H1 (cell line): ENCODE data around the gene MMP26. TPM values are rescaled to one million over a fixed set of nuclear protein-coding genes. Genes with fewer than 3 reads are reported as not detected.

ENCODE experiments used
- CTCF ChIA-PET: fragments of 300-600 bp; sonication (Branson Sonifier 250); formaldehyde crosslinking; loops from one replicate; lab custom pipeline; 2021; ENCODE audit not compliant: partially characterized antibody; lab: Charles Lee
- POLR2A ChIA-PET: fragments of 300-600 bp; sonication (Branson Sonifier 250); formaldehyde crosslinking; loops from one replicate; lab custom pipeline; 2021; ENCODE audit warnings: inconsistent platforms; ENCODE audit not compliant: partially characterized antibody; lab: Charles Lee
- DNase-seq, 2 experiments: peaks; one replicate each; pipeline versions ENCODE4 v3.0.0 to v3.0.0-alpha.2; 2010 to 2022; ENCODE audit warnings: low spot score in 2 of 2, low read depth in 1 of 2, mixed read lengths in 1 of 2
- FAIRE-seq: peaks from 2 replicates; lab custom pipeline; 2011; peaks lifted over from hg19 to GRCh38; lab: Jason Lieb, UNC
- H2AFZ ChIP-seq: 2 replicates; pipeline ENCODE4 v1.8.1; 2012; ENCODE audit warnings: low read length, inconsistent platforms
- H2AK5ac ChIP-seq: 2 replicates; pipeline ENCODE4 v1.6.1; 2013; ENCODE audit warnings: low read depth, low read length
- H2BK120ac ChIP-seq: replicated peaks from 2 replicates; pipeline ENCODE3; 2013; ENCODE audit warnings: low read depth, low read length, inconsistent platforms
- H2BK12ac ChIP-seq: 2 replicates; pipeline ENCODE4 v1.6.1; 2013; ENCODE audit warnings: low read depth, low read length
- H2BK15ac ChIP-seq: 2 replicates; pipeline ENCODE4 v1.6.1; 2013; ENCODE audit warnings: low read length
- H2BK20ac ChIP-seq: 2 replicates; pipeline ENCODE4 v1.6.1; 2013; ENCODE audit warnings: low read length
- H2BK5ac ChIP-seq: 2 replicates; pipeline ENCODE4 v1.6.1; 2013; ENCODE audit warnings: low read depth, low read length
- H3K14ac ChIP-seq: 2 replicates; pipeline ENCODE4 v1.6.1; 2013; ENCODE audit warnings: inconsistent platforms; ENCODE audit not compliant: insufficient read length
- H3K18ac ChIP-seq: 2 replicates; pipeline ENCODE4 v1.6.1; 2013; ENCODE audit warnings: low read length; ENCODE audit errors: extremely low read depth
- H3K23ac ChIP-seq: 2 replicates; pipeline ENCODE4 v1.6.1; 2013; ENCODE audit warnings: inconsistent platforms; ENCODE audit not compliant: insufficient read length
- H3K23me2 ChIP-seq: 2 replicates; pipeline ENCODE4 v1.6.1; 2013; ENCODE audit warnings: low read depth, low read length
- H3K27ac ChIP-seq: 2 replicates; pipeline ENCODE4 v1.6.1; 2011; ENCODE audit warnings: low read depth, low read length, inconsistent platforms
- H3K27me3 ChIP-seq, 4 experiments: replicated peaks in 1 of 4; 1 replicate in 1 of 4; 2 replicates in 3 of 4; pipeline versions ENCODE4 v1.6.1 to v1.8.1; 2011 to 2013; ENCODE audit warnings: low read length in 3 of 4, mild to moderate bottlenecking in 3 of 4, inconsistent platforms in 2 of 4, mixed read lengths in 2 of 4, moderate library complexity in 1 of 4; ENCODE audit not compliant: control insufficient read depth in 3 of 4, insufficient read depth in 3 of 4; ENCODE audit errors: extremely low read depth in 1 of 4
- H3K36me3 ChIP-seq, 4 experiments: 2 replicates each; pipeline versions ENCODE4 v1.6.1 to v1.8.1; 2011 to 2013; ENCODE audit warnings: mild to moderate bottlenecking in 4 of 4, low read length in 3 of 4, moderate library complexity in 2 of 4, control low read depth in 1 of 4, inconsistent platforms in 1 of 4; ENCODE audit not compliant: insufficient read depth in 4 of 4, control insufficient read depth in 2 of 4
- H3K4ac ChIP-seq: replicated peaks from 2 replicates; pipeline ENCODE3; 2013; ENCODE audit warnings: low read length, low read depth, mixed read lengths, inconsistent platforms; ENCODE audit not compliant: insufficient read length
- H3K4me1 ChIP-seq, 4 experiments: replicated peaks in 1 of 4; 1 replicate in 1 of 4; 2 replicates in 3 of 4; pipeline versions ENCODE4 v1.6.1 to v1.8.1; 2011 to 2013; ENCODE audit warnings: low read length in 3 of 4, inconsistent platforms in 2 of 4, mixed read lengths in 1 of 4; ENCODE audit not compliant: insufficient read depth in 4 of 4, control insufficient read depth in 3 of 4
- H3K4me2 ChIP-seq, 2 experiments: 2 replicates each; pipeline versions ENCODE4 v1.6.1 to v1.8.1; 2011 to 2013; ENCODE audit warnings: low read depth in 2 of 2, low read length in 2 of 2, control low read depth in 1 of 2, inconsistent platforms in 1 of 2, mild to moderate bottlenecking in 1 of 2; ENCODE audit not compliant: insufficient read depth in 1 of 2
- H3K4me3 ChIP-seq, 4 experiments: fragments of 200-600, 300-600 bp in 1 of 4; sonication (generic), shearing (Covaris generic), sonication (Bioruptor Twin) in 1 of 4; 2 replicates each; pipeline versions ENCODE4 v1.5.1 to v1.8.1; 2011 to 2016; ENCODE audit warnings: low read length in 4 of 4, low read depth in 3 of 4, control low read depth in 2 of 4, inconsistent platforms in 2 of 4, mild to moderate bottlenecking in 2 of 4, mixed read lengths in 1 of 4, moderate library complexity in 1 of 4; ENCODE audit not compliant: insufficient read depth in 2 of 4; ENCODE audit errors: extremely low read depth in 1 of 4
- H3K56ac ChIP-seq: replicated peaks from 2 replicates; pipeline ENCODE3; 2013; ENCODE audit warnings: low read depth, mild to moderate bottlenecking, mixed read lengths, low read length, inconsistent platforms; ENCODE audit not compliant: insufficient read length
- H3K79me1 ChIP-seq: 2 replicates; pipeline ENCODE4 v1.6.1; 2013; ENCODE audit warnings: low read depth, low read length, control low read depth
- H3K79me2 ChIP-seq, 2 experiments: 2 replicates each; pipeline versions ENCODE4 v1.6.1 to v1.8.1; 2012 to 2013; ENCODE audit warnings: low read length in 2 of 2, mild to moderate bottlenecking in 2 of 2, inconsistent platforms in 1 of 2; ENCODE audit not compliant: insufficient read depth in 2 of 2, control insufficient read depth in 1 of 2
- H3K9ac ChIP-seq, 4 experiments: replicated peaks in 1 of 4; 1 replicate in 1 of 4; 2 replicates in 3 of 4; pipeline versions ENCODE4 v1.6.1 to v1.8.1; 2011 to 2013; ENCODE audit warnings: low read depth in 3 of 4, low read length in 3 of 4, control low read depth in 2 of 4, mild to moderate bottlenecking in 2 of 4, moderate library complexity in 2 of 4, inconsistent platforms in 1 of 4; ENCODE audit errors: extremely low read depth in 1 of 4
- H3K9me3 ChIP-seq, 2 experiments: 2 replicates each; pipeline versions ENCODE4 v1.6.1 to v1.8.1; 2012 to 2013; ENCODE audit warnings: mild to moderate bottlenecking in 2 of 2, moderate library complexity in 2 of 2, control low read depth in 1 of 2, inconsistent platforms in 1 of 2, low read depth in 1 of 2, low read length in 1 of 2, mixed read lengths in 1 of 2; ENCODE audit not compliant: insufficient read depth in 2 of 2
- H4K20me1 ChIP-seq, 2 experiments: replicated peaks in 1 of 2; 2 replicates each; pipeline versions ENCODE3 to v1.8.1; 2011 to 2013; ENCODE audit warnings: inconsistent platforms in 2 of 2, low read length in 2 of 2, mild to moderate bottlenecking in 1 of 2; ENCODE audit not compliant: insufficient read depth in 2 of 2, control insufficient read depth in 1 of 2
- H4K5ac ChIP-seq: 2 replicates; pipeline ENCODE4 v1.6.1; 2013; ENCODE audit warnings: low read length, low read depth, mixed read lengths, inconsistent platforms; ENCODE audit not compliant: insufficient read length
- H4K8ac ChIP-seq: 2 replicates; pipeline ENCODE4 v1.8.0; 2013; ENCODE audit warnings: mild to moderate bottlenecking, moderate library complexity, low read length, inconsistent platforms; ENCODE audit not compliant: insufficient read depth; ENCODE audit errors: extremely low read depth
- H4K91ac ChIP-seq: replicated peaks from 2 replicates; pipeline ENCODE3; 2013; ENCODE audit warnings: low read length, mixed read lengths, inconsistent platforms; ENCODE audit not compliant: insufficient read length
- BCL11A ChIP-seq, 2 experiments: IDR thresholded peaks; one replicate each; pipeline ENCODE4 v1.6.1; 2011; ENCODE audit warnings: low read depth in 2 of 2, low read length in 2 of 2, mild to moderate bottlenecking in 2 of 2
- CHD1 ChIP-seq: IDR thresholded peaks from 2 replicates; pipeline ENCODE4 v1.6.1; 2012; ENCODE audit warnings: low read depth, low read length, improper control_type of control experiment
- KDM1A ChIP-seq: fragments of 200-600, 300-600 bp; sonication (generic); IDR thresholded peaks from 2 replicates; pipeline ENCODE4 v1.7.1; 2016; ENCODE audit warnings: mild to moderate bottlenecking, low read length, borderline replicate concordance
- RNF2 ChIP-seq: fragments of 200-900, 300-1000 bp; sonication (generic); IDR thresholded peaks from 2 replicates; pipeline ENCODE4 v1.7.1; 2016; ENCODE audit warnings: borderline replicate concordance, low read depth, mild to moderate bottlenecking, antibody characterized with exemption, low read length; ENCODE audit not compliant: poor library complexity, severe bottlenecking; ENCODE audit errors: missing control alignments
- WGBS, 2 experiments: shearing (Covaris generic) in 1 of 2; methylation state at CpG; one replicate each; pipeline versions ENCODE4 v1.1.6 to v1.1.7; 2013 to 2015; ENCODE audit warnings: low lambda C conversion rate in 2 of 2, mixed read lengths in 2 of 2, inconsistent platforms in 1 of 2, low coverage in 1 of 2, missing lambda C conversion rate in 1 of 2; ENCODE audit not compliant: insufficient replicate concordance in 2 of 2, insufficient coverage in 1 of 2, insufficient read length in 1 of 2; ENCODE audit errors: extremely low coverage in 1 of 2, missing lambda C conversion rate in 1 of 2; 5-methylcytosine and 5-hydroxymethylcytosine counted together
- polyA plus RNA-seq, 7 experiments: library from polyadenylated mRNA; depleted of rRNA in 3 of 7; stranded (reverse) in 5 of 7; unstranded in 2 of 7; fragments of >200 nt in 5 of 7; fragments of 200-250 nt in 2 of 7; gene quantifications; 1 replicate in 5 of 7; 2 replicates in 1 of 7; 4 replicates in 1 of 7; pipeline versions ENCODE4 v1.2.1 to v1.2.3, GENCODE V29; 2011 to 2013; ENCODE audit warnings: missing spikeins in 2 of 7, mixed read lengths in 2 of 7
- total RNA-seq: library from RNA; stranded (reverse); fragmentation: NEBNext Ultra II Directional; extraction: Animal tissue kit (Norgen Biotek cat#: 25700); gene quantifications from 2 replicates; pipeline ENCODE4 v1.2.1, GENCODE V29; 2021

The MMP26 gene
- total and polyA plus RNA-seq, 2 of the 8 experiments (the other 6 are each of a cell fraction or from before 2014, with no cell fraction given) = 0.06 TPM; not detected in 1

DNA sequence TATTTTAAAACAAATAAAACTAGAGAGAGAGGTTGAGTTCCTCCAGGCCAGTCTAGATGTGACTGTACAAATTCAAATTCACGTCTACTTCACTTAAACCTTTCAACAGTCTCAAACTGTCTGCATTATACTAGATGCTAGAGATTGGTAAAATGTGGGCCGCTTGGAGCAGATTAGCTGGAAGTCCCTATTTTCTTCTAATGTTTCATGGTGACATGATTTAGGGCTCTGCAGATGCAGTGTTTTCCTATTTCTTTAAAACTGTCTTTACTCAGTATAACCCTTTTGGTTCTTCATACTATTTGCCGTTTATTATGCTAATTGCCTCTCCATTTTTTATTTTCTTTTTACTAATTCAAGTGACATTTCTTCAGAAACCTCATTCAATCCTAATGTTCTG lies 40.4 kb upstream of the MMP26 start:
- H2BK15ac ChIP-seq = no peak overlapping the region
- no peaks in the 10 kb centered on the region; a peak in 1 of 7 replicates for H3K4me1 ChIP-seq
- H4K91ac ChIP-seq = no peak overlapping the region
- ChIA-PET POLR2A (no interaction called here), CTCF (interaction anchor here (0.8 kb wide), 1 partner anchor 27 kb away, joined by 3 read pairs; no protein-coding TSS in a partner anchor)
- no peak overlapping the region for H3K56ac ChIP-seq
- FAIRE-seq (no peak), DNase-seq (no peak)
- peaks cover 2% of the 10 kb centered on the region; the same call in 1 of the 2 replicates for H3K23me2 ChIP-seq
- H3K27me3 ChIP-seq = no peaks in the 10 kb centered on the region; a peak in 1 of 7 replicates
- H4K20me1 ChIP-seq = no peaks in the 10 kb centered on the region
- H2AK5ac ChIP-seq = no peak overlapping the region
- H3K79me2 ChIP-seq = no peaks in the 10 kb centered on the region
- H3K14ac ChIP-seq = no peak overlapping the region
- no peak overlapping the region for H3K4ac ChIP-seq
- H4K5ac ChIP-seq = no peak overlapping the region
- no peaks in the 10 kb centered on the region for H3K79me1 ChIP-seq
- WGBS, 2 experiments = 90% methylated on average over 3 of the region's 3 CpGs; no CpG with 5 or more reads in 1 of the 2 experiments
- H3K4me2 ChIP-seq = no peak overlapping the region
- H2BK20ac ChIP-seq = no peak overlapping the region
- no peak overlapping the region for H2AFZ ChIP-seq
- no peak overlapping the region for H2BK120ac ChIP-seq
- no peak overlapping the region for H3K18ac ChIP-seq
- no peak overlapping the region for H2BK12ac ChIP-seq
- H3K9ac ChIP-seq = no peak overlapping the region
- no peak overlapping the region for H2BK5ac ChIP-seq
- no peaks in the 10 kb centered on the region for H3K9me3 ChIP-seq
- H3K23ac ChIP-seq = no peak overlapping the region
- no peak overlapping the region for H4K8ac ChIP-seq
- H3K27ac ChIP-seq = no peak overlapping the region
- TF ChIP-seq CHD1 (no peak), KDM1A (no peak), BCL11A (IDR thresholded peaks at IDR 0.05; ENCODE audit: low read depth in 2 of 2, low read length in 2 of 2) (no peak), RNF2 (no peak)
- no peaks in the 10 kb centered on the region for H3K36me3 ChIP-seq
- H3K4me3 ChIP-seq = no peak overlapping the region
